PC-3 (cell line): Measurements from ENCODE around the gene CEND1. TPM values are rescaled to one million over a fixed set of nuclear protein-coding genes. Genes with fewer than 3 reads are reported as not detected.

Source experiments
- ATAC-seq: fragments of 200-7000 bp; cut with Tn5 transposase; 2 replicates; pipeline ENCODE4 v1.9.1; 2020; ENCODE audit warnings: mild to moderate bottlenecking, moderate library complexity
- BruUV-seq: library from RNA; stranded (reverse); fragments of 400-500 nt; replicated peaks from 2 replicates; lab custom pipeline; 2021; lab: Mats Ljungman, UMichigan
- CTCF ChIA-PET: fragments of 300-600 bp; sonication (Branson Sonifier 250); formaldehyde crosslinking; loops from one replicate; lab custom pipeline; 2022; ENCODE audit warnings: antibody characterized with exemption; lab: Charles Lee
- POLR2A ChIA-PET: fragments of 300-600 bp; sonication (Branson Sonifier 250); formaldehyde crosslinking; loops from one replicate; lab custom pipeline; 2022; ENCODE audit warnings: antibody characterized with exemption; ENCODE audit not compliant: unreplicated experiment; lab: Charles Lee
- DNase-seq: peaks from one replicate; pipeline ENCODE4 v3.0.0-alpha.2; 2015
- H2AFZ ChIP-seq: fragments of 300-600 bp; sonication (generic); 2 replicates; pipeline ENCODE4 v1.6.0; 2016; ENCODE audit warnings: antibody characterized with exemption, low read length
- H3F3A ChIP-seq: fragments of 300-600 bp; sonication (generic); one replicate; pipeline ENCODE4 v1.6.0; 2017; ENCODE audit warnings: antibody characterized with exemption, low read length, control low read depth, mild to moderate bottlenecking; ENCODE audit not compliant: unreplicated experiment
- H3K27ac ChIP-seq: fragments of 300-600 bp; sonication (generic); 2 replicates; pipeline ENCODE4 v1.5.1; 2016; ENCODE audit warnings: mild to moderate bottlenecking, low read length
- H3K27me3 ChIP-seq: fragments of 300-600 bp; sonication (generic); 2 replicates; pipeline ENCODE4 v1.6.1; 2016; ENCODE audit warnings: low read length, mixed read lengths
- H3K36me3 ChIP-seq: fragments of 300-600 bp; sonication (generic); 2 replicates; pipeline ENCODE4 v1.6.1; 2016; ENCODE audit warnings: low read depth, mixed run types, low read length, mixed read lengths
- H3K4me1 ChIP-seq: fragments of 300-600 bp; sonication (generic); 2 replicates; pipeline ENCODE4 v1.5.1; 2016; ENCODE audit warnings: low read length; ENCODE audit not compliant: insufficient read depth
- H3K4me2 ChIP-seq: fragments of 300-600 bp; sonication (generic); 2 replicates; pipeline ENCODE4 v1.6.0; 2016; ENCODE audit warnings: low read length
- H3K4me3 ChIP-seq: fragments of 300-600 bp; sonication (generic); 2 replicates; pipeline ENCODE4 v1.5.1; 2016; ENCODE audit warnings: mild to moderate bottlenecking, low read length, mixed read lengths
- H3K79me2 ChIP-seq: fragments of 300-600 bp; sonication (generic); 2 replicates; pipeline ENCODE4 v1.6.1; 2017; ENCODE audit warnings: low read length, mixed read lengths
- H3K9ac ChIP-seq: fragments of 300-600 bp; sonication (generic); 2 replicates; pipeline ENCODE4 v1.6.0; 2016; ENCODE audit warnings: mild to moderate bottlenecking, low read length
- H3K9me2 ChIP-seq: fragments of 300-600 bp; sonication (generic); replicated peaks from 2 replicates; pipeline ENCODE4 v1.6.1; 2016; ENCODE audit warnings: mixed run types, low read length, mixed read lengths
- H3K9me3 ChIP-seq: fragments of 300-600 bp; sonication (generic); 2 replicates; pipeline ENCODE4 v1.6.1; 2016; ENCODE audit warnings: low read length, mixed read lengths
- H4K20me1 ChIP-seq: fragments of 300-600 bp; sonication (generic); 2 replicates; pipeline ENCODE4 v1.6.1; 2016; ENCODE audit warnings: low read length, mixed read lengths
- CTCF ChIP-seq: fragments of 300-600 bp; sonication (generic); conservative IDR thresholded peaks from 2 replicates; pipeline ENCODE4 v1.5.1; 2017; ENCODE audit warnings: antibody characterized with exemption, low read depth, mild to moderate bottlenecking, low read length
- EZH2 ChIP-seq: fragments of 300-600 bp; sonication (generic); IDR thresholded peaks from one replicate; pipeline ENCODE4 v1.6.1; 2017; ENCODE audit warnings: antibody characterized with exemption, mild to moderate bottlenecking, low read length; ENCODE audit not compliant: unreplicated experiment
- EZH2phosphoT487 ChIP-seq: fragments of 300-600 bp; sonication (generic); IDR thresholded peaks from 2 replicates; pipeline ENCODE4 v1.6.1; 2018; ENCODE audit warnings: mild to moderate bottlenecking, antibody characterized with exemption, low read length, borderline replicate concordance
- intact Hi-C: fragments of 100-400 bp; cut with micrococcal nuclease; formaldehyde crosslinking; loops from 2 replicates; pipeline ENCODE4 v1.9.0; 2023
- total RNA-seq: library from RNA; depleted of rRNA; stranded (reverse); fragments of >200 nt; gene quantifications from 2 replicates; pipeline ENCODE4 v1.2.3, GENCODE V29; 2014

CEND1 gene
- total RNA-seq, 1 experiment from 2014 or later, result not detected

- peaks cover 45% of the 10 kb centered on the region for H3K4me1 ChIP-seq
- peaks cover 33% of the 10 kb centered on the region for H3K79me2 ChIP-seq
- no peaks in the 10 kb centered on the region for H3K36me3 ChIP-seq
- H3K4me3 ChIP-seq, result no peak overlapping the region
- no TSS peak for BruUV-seq
- ChIA-PET CTCF (no interaction called here), POLR2A (interaction anchor here (0.6 kb wide), 1 partner anchor 230 kb away, joined by 4 read pairs; no protein-coding TSS in a partner anchor)
- TF ChIP-seq EZH2 (no peak), EZH2phosphoT487 (no peak)
- no peaks in the 10 kb centered on the region for H3K9me2 ChIP-seq
- H2AFZ ChIP-seq, result no peak overlapping the region
- H4K20me1 ChIP-seq, result no peaks in the 10 kb centered on the region
- H3K9ac ChIP-seq, result no peak overlapping the region
- H3K4me2 ChIP-seq, result no peak overlapping the region
- H3K27ac ChIP-seq, result no peak overlapping the region
- no peaks in the 10 kb centered on the region for H3K27me3 ChIP-seq
- intact Hi-C loops, result no loop called here
- DNase-seq (no peak), ATAC-seq (no peak)
- no peaks in the 10 kb centered on the region for H3F3A ChIP-seq
- no peaks in the 10 kb centered on the region for H3K9me3 ChIP-seq
Measured at GRCh38 chr11:830295-831117, 40.6 kb upstream of the CEND1 start.

GRCh38 chr11:829847-830294 is 40.0 kb upstream of the CEND1 start:
- Histone ChIP-seq H3K4me1 (peaks cover 47% of the 10 kb centered on the region), H3F3A (no peaks in the 10 kb centered on the region), H3K9me3 (no peaks in the 10 kb centered on the region), H3K27ac (no peak overlapping the region), H4K20me1 (no peaks in the 10 kb centered on the region), H3K9me2 (no peaks in the 10 kb centered on the region), H3K4me3 (no peak overlapping the region), H3K79me2 (peaks cover 29% of the 10 kb centered on the region), H3K4me2 (no peak overlapping the region), H3K9ac (no peak overlapping the region), H3K36me3 (no peaks in the 10 kb centered on the region), H2AFZ (no peak overlapping the region), H3K27me3 (no peaks in the 10 kb centered on the region)
- POLR2A ChIA-PET, result no interaction called here
- ATAC-seq (no peak), DNase-seq (no peak)
- BruUV-seq, result no TSS peak
- intact Hi-C loops, result no loop called here
- TF ChIP-seq CTCF (no peak), EZH2 (no peak), EZH2phosphoT487 (no peak)
- CTCF ChIA-PET, result no interaction called here

GRCh38 chr11:829176-829846 is 39.4 kb upstream of the CEND1 start:
- Histone ChIP-seq H3K4me2 (no peak overlapping the region), H3K27ac (no peak overlapping the region)
- CTCF ChIA-PET, result no interaction called here

More at GRCh38 chr11:829176-829846, 39.4 kb upstream of the CEND1 start:
- H3K9me2 ChIP-seq, result no peaks in the 10 kb centered on the region
- BruUV-seq, result no TSS peak
- H3F3A ChIP-seq, result no peaks in the 10 kb centered on the region
- H3K79me2 ChIP-seq, result peaks cover 24% of the 10 kb centered on the region
- H3K9ac ChIP-seq, result no peak overlapping the region
- ATAC-seq (no peak), DNase-seq (no peak)
- POLR2A ChIA-PET, result no interaction called here
- no peaks in the 10 kb centered on the region for H3K36me3 ChIP-seq
- H4K20me1 ChIP-seq, result no peaks in the 10 kb centered on the region
- no peaks in the 10 kb centered on the region for H3K27me3 ChIP-seq
- H3K9me3 ChIP-seq, result no peaks in the 10 kb centered on the region
- H3K4me3 ChIP-seq, result no peak overlapping the region
- TF ChIP-seq CTCF (no peak), EZH2 (no peak), EZH2phosphoT487 (no peak)
- peaks cover 47% of the 10 kb centered on the region for H3K4me1 ChIP-seq
- H2AFZ ChIP-seq, result no peak overlapping the region
- intact Hi-C loops, result no loop called here
